HG03066 (cell line): ENCODE results near the gene EPHA2.
"Not testable (repeated sequence)": the region's sequence is repeated elsewhere in the genome, so short reads cannot be mapped to it uniquely, and the experiment has no call there.

Experiments
- ATAC-seq: cut with Tn5 transposase; IDR thresholded peaks from one replicate; pipeline ENCODE4 v1.9.1; 2021; ENCODE audit warnings: low read depth; ENCODE audit not compliant: unreplicated experiment

EPHA2 gene

DNA sequence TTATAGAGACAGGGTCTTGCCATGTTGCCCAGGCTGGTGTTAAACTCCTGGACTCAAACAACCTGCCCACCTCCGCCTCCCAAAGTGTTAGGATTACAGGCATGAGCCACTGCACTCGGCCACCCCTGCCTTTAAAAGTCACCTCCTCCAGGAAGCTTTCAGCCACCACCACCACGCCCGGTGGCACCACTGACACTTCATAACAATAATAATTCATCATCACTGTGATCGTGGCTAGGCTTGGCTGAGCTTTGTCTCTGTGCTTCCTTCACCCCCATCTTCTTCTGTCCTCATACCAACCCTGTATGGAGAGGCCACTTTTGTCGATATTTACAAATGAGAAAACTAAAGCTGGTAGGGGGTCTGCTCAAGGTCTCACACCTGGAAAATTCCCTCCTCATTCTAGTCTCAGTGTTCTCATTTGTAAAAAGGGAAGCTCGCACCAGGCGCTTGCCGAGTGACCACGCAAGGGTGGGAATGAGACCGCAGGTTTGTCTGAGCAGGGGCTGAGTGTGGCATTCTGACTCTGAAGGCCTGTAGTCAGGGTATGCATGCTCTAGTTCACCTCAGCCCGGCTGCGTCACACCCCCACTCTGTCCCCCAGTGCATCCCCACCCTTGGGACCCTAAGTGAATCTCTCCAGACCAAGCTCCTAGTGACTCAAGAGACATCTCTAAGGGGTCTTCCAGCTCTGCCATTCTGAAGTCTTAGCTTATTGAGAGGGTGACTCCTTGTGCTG lies 12.9 kb upstream of the EPHA2 start:
- ATAC-seq, result no peak

DNA sequence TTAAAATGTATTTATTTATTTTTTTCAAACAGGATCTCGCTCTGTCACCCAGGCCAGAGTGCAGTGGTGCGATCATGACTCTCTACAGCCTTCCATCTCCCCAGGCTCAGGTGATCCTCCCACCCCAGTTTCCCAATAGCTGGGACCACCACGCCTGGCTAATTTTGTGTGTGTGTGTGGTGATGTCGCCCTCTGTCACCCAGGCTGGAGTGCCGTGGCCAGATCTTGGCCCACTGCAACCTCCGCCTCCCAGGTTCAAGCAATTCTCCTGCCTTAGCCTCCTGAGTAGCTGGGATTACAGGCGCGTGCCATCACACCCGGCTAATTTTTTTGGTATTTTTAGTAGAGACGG lies 12.3 kb upstream of the EPHA2 start:
- not testable (repeated sequence) for ATAC-seq

DNA sequence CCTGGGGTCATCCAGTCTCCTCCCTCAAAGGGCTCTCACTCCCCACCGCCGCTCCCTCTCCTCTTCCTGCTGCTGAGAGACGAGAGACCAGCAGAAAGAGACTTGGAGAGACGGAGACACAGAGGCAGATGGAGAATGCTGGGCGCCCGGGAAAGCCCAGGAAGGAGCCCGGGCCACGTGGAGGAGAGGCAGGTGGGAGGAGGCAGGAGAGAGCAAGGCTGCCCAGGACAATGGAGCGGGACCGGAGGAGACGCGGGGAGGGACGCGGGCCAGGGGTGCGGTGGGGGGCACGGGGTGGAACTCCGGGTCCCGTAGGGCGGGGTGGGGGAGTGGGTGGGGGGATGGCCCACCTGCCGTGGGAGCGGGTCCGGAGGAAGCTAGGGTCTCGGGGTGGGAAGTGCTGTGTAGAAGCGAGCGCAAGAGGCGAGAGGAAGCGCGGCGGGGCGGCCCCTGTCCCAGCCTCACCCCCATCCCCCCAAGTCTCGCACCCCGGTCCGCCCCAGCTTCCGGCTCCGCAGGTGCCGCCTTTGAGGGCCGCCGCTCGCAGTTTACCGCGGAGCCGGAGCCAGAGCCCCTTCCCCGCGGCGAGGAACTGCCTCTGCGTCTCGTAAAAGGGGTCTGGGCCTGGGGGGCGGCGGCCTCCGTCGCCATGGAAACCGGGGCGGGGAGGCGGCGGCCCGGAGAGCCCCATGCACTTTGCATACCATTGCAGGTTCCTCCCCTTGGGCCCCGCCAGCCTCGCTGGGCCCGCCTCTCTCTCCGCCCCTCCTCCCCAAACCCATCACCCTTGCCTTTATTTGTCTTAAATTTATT lies 11.7 kb upstream of the EPHA2 start:
- no peak for ATAC-seq

DNA sequence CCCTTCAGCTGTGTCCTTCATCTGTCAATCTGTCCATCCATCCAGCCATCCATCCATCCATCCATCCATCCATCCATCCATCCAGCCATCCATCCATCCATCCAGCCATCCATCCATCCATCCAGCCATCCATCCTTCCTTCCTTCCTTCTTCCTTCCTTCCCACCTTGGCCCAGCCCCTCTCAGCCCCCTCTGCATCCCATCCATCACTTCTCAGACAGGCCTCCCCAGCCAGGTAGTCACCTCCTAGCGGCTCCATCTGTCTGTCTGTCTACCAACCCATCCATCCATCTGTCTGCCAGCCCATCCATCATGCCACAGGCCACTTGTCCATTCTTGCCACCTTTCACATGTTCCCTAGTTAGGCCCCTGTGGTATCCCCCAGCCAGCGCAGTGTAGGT lies 10.2 kb upstream of the EPHA2 start:
- ATAC-seq, result no peak

DNA sequence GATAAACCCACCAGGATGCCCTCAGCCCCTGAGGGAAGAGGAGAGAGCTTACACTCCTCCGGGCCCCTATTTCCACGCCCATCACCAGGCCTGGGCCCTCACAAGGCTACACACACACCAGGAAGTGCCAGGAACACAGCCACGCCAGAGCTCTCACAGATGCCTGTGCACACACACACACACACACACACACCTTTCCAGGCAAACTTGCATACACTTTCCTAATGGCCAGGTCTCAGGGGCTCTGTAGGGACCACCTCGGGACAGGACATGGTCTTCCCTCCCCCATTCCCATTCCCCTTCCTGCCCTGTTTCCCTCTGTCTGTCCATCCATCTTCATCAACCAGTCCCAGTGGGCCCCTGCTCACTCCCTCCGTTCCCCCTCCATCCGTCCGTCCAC lies 9.7 kb upstream of the EPHA2 start:
- ATAC-seq, result no peak

DNA sequence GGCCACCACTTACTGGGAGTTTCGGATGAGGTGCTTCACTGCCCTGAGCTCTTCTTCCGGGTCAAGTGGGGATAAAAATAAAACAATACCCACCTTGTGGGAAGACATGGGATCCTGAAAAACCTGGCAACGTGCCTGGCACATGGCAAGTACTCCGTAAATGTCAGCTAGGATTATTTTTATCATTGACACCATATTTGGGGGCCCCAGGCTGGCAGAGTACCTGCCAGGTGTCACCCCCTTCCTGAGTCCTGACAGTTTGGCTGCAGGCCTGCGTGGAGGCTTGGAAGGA lies 9.2 kb upstream of the EPHA2 start:
- ATAC-seq, result no peak

DNA sequence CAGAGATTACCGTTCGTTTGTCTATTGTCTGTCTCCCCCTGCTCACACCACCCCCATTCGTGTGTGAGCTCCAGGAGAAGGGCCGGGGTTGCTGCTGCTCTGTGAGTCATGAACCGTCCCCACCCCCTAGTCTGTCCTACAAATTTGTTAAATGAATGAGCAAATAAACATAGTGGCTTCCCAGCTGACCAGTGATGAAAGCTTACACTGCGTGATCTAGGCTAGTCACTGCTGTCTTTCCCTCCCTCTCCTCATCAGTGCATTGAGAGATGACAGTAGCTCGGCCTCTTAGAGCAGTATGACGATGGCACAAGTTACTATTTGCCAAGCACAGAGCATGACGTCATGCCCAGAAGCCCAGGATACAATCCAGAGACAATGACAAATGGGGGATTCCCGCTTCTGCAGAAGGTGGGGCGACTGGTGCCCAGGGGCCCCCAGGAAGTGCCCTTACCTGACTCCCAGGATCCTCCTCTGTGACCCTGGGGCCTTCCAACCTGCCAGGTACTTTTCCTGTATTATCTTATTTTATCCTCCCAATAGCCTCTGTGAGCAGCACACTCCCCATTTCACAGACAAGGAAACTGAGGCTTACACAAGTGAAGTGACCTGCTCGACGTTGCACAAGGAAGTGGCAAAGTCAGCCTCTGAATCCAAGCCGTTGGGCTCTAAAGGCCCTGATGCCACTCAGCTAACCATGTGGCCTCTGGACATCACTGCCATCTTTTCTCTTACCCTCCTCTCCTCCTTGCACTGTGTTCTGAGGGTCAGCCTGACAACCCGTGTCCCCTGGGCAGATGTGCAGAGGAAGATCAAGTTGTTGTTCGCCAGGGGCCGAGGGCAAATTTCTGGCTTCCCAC lies 8.6 kb upstream of the EPHA2 start:
- no peak for ATAC-seq

DNA sequence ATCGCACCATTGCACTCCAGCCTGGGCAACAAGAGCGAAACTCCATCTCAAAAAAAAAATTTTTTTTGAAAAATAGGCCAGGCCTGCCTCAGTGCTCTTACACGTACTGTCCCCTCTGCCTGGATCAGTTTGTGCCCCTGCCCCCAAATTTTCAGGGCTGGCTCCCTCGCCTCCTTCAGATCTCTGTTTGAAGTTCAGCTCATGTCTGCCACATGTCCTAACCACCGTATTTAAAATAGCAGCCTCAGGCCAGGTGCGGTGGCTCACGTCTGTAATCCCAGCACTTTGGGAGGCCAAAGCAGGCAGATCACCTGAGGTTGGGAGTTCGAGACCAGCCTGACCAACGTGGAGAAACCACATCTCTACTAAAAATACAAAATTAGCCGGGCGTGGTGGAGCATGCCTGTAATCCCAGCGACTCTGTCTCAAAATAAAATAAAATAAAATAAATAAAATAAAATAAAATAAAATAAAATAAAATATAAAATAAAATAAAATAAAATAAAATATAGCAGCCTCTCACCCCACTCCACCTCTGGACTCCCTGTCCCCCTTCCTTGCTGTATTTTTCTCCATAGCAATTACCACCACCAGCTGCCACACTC lies 7.8 kb upstream of the EPHA2 start:
- ATAC-seq, result not testable (repeated sequence)

DNA sequence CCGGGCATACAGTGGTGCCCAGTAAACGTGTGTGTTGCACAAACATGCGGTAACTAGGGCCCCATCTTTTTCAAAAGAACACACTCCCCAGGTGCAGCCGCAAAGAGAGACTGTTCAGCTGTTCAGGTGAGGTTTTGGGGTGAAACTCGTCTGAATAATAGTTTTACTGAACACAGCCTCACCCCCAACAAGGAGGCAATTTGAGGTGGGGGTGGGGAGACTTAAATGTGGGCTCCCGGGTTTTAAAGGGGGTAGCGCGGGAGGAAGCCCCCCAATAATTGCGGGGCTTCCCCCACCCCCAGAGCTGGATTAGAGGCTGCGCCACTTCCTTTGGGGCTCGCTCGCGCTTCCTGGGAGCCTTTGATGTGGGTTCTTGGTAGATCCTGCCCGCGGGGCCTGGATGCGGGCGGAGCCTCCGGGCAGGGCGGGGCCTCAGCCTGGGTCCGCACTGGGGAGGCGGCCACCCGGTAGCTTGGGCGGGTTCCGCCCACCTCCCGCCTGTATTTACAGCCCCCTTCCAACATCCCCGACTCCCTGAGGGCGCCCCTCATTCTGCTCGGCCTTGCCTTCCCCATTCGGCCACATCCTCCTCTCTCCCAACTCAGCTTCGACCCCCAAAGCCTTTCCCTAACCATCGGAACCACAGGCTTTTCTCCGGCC lies 6.4 kb upstream of the EPHA2 start:
- no peak for ATAC-seq

DNA sequence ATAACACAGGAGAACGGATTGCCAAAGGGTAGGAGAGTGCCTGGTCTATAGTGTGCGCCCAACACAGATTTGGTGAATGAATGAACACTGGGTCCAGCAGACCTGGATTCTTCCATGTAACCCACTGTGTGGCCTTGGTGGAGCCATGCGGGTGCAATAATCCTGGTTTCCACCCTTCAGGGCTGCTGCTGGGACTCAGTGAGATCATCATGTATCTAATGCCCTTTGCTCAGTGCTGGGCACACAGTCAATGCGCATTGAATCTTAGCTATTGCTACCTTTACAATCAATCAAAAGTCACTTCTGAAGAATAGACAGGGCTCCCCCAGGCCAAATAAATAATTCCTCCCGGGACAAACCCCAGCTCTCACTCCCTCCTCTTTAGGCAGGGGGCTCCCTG lies 5.8 kb upstream of the EPHA2 start:
- no peak for ATAC-seq

DNA sequence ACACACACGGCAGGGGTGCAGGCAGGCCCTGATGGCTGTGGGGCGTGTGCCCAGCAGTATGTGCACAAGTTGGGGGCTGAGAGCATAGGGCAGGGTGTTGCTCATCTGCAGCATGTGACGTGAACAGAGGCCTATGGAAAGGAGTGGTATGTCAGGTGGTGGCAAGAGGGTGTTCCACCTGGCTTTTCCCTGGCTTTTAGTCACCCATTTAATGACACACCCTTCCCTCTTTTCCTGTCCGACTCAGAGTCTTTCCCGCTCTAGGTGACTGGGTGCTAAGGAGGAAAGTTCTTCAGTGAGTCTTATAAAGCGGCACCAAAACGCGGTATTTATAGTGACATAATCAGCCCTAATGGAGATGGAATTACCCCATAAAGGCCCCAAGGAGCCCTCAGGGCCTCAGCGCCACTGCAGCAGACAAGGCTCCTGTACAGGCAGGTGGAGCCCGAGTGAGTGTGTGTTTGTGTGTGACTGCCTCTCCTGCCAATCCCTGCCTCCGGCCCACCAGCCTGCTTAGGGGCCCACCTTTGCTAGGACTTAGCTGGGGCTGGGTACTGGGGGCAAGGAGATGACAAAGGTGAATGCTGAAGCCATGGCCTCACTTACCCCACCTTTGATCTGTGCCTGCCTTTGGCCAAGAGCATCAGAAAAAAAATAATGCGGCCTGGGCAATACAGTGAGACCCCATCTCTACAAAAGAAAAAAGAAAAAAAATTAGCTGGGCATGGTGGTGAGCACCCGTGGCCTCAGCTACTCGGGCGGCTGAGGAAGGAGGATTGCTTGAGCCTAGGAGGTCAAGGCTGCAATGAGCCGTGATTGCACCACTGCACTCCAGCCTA lies 3.3 kb upstream of the EPHA2 start:
- no peak for ATAC-seq

DNA sequence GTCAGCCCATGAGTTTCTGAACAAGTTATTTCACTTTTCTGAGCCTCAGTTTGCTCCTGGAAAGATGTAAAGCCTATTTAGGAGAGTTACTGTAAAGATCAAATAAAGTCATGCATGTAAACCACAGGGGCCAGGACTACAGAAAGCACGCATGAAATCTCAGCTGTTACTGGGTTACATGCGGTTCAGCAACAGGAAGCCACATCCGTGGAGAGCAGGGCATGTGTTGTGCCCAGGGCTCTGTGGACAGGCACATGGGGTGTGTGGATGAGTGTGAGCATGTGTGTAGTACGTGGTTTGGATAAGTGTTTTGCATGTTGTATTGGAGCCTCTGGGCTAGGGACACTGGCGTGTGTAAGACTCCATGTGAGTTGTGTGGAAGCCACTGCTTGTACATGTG lies 2.2 kb upstream of the EPHA2 start:
- no peak for ATAC-seq

DNA sequence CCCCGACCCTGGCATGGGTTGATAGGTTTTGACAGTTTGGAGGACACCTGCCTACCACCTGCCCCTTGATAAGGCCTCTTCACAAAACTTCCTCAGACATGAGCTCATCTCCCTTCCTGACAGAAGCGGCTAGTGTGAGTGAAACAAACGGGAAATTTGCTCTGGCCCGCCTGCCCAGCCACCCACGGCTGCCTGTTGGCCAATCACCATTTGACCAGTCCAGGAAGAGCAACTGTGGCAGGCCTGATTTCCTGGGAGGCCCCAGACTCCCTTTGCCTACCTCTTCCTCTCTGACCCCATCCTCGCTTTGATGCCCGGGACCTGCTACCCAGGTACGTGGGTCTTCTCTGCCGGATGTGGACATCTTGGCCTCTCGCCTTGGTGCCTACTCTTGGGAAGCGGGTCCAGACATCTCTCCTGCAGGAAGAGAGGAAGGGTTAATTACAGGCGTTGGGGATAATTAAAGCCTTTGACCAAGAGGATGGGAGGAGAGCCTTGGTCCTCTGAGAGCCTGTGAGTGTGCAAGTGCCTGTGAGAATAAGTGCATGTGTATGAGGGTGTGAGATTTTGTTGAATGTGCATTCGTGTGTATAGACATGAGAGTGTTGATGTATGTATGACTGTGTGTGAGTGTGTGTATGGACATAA lies 1.1 kb upstream of the EPHA2 start:
- ATAC-seq, result no peak

DNA sequence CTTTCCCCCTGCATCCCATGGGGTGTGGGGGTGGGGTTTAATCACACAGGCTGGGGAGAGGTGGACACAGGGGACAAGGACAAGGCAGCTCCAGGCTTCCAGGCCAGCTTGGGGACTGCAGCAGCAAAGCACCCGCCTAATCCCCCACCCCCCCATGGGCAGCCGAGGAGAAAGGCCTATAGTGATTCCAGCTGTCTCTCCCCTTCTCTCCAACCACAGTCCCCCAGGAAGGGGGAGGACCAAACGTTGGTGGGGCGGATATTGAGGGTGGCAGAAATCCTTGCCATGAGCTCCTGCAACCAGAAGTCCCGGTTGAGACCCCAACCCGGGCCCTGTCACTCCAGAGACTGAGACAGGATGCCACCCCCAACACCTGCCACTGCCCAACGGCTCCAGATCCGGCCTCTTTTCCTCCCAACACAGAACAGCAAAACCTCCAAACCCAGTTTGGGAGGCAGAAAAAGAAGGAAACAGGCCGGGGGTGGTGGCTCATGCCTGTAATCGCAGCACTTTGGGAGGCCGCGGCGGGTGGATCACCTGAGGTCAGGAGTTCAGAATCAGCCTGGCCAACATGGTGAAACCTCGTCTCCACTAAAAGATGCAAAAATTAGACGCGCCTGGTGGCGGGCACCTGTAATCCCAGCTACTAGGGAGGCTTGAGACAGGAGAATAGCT lies 1.7 kb downstream of the EPHA2 start:
- ATAC-seq, result no peak

DNA sequence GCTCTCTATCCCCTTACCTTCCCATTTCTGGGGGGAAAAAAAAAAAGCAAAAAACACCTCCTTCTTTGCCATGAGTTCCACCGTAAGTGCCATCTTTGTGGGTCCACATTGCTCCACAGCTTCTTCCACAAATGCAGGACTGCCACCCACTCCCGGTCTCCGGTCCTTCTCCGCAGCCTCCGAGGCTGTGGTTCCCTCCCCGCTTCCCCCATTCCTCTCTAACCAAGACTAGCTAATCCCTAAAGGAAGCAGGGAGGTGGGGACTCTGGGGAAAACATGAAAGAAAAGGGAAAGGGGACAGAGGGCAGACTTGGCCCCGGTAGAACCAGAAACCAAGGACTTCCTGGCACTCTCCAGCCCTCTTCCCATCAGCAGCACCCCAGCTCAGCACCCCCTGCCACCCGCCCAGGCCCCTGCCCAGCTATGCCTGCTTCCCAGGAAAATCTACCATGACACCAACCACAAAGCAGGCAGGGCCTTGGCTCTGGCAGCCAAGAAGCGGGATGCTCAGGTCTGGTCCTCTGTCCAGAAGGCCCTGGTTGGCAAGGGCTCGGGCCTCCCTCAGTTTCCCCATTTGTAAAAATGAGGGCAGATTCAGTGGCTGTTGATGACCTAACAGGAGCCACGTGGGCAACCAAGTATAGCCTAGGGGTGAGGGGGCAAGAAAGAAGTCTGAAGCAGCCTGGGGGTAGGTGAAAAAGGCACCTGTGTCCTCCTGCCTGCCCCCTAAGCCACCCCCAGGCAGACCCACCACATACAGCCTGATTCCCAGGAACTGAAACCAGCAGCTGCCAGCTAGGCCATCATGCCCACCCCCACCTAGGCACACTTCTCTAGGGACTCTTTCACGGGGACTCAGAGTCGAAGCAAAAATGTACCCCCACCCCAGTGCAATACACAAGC lies 2.5 kb downstream of the EPHA2 start:
- no peak for ATAC-seq

DNA sequence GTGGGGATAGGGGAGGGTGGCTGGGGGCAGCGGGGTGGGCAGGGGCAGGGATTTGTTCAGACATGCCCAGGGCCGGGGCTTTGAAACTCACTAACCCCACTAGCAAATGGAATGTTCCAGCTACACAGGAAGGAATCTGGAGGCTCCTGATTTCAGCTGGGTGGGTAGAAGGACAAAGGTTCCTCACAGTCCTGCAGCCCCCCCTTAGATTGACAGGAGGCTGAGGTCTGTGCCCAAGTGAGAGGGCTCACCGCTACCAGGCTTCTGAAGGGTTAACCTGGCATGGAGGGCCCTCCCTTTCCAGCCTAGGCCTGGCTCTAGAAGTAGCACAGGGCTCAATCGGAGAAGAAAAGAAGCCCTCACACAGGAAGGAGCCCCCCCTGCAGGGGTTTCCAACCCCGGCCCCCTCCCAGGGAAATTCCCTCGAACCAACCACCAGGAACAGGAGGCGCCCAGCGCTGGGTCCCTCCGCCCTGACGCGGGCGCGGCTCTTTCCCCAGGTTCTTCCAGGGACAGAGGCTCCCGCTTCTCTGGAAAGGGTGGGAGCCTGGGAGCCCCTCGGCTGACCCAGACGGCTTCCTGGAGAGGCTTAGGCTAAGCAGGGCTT lies 3.3 kb downstream of the EPHA2 start:
- ATAC-seq, result no peak

DNA sequence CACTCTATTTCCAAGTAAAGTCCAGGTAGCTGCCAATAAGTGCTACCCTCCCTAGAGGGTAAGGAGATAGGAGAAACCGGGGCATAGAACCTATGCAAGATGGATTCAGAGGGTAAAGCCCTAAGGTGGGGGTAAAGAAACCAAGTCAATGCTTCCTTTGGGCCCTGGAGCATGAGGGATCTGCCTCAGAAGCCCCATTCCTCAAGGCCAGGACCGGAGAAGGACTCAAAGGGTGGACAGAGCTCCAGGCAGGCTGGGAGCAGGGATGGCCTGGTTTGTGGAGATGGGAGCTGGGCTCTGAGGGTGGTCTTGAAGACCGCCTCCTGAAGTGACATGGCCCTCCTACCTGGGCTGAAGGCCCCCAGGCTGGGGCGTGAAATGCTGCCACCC lies 3.9 kb downstream of the EPHA2 start:
- ATAC-seq, result no peak
